Measurements from ENCODE around the gene GINS3.

Gene GINS3

DNA sequence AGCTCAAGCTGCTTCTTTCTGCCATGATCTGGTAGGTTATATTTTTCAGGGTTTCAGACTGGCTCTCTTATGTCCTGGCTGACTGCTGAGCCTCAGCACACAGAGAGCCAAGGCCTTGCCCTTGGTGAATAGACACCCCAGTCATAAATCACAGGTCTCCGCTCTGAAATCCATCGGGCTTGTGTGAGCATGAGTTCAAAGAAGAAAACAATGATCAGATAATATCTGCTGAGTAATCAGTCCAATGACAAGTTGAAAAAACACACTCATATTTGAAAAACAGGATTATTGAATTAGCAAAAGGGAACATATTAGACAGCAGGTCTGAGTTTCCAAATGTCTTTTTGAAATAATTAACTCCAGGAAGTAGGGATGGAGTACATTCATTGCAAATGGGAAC lies 56.6 kb downstream of the GINS3 start:
- H3K4me1 ChIP-seq (ENCODE audit: control insufficient read depth, insufficient read depth, low read length) = no peaks in the 10 kb centered on the region
- no peak overlapping the region for H3K27ac ChIP-seq (ENCODE audit: low read length)
- H3K27me3 ChIP-seq (ENCODE audit: control insufficient read depth, insufficient read depth, low read length) = no peaks in the 10 kb centered on the region
- no peak overlapping the region for H3K4me3 ChIP-seq (ENCODE audit: low read length)
- WGBS (ENCODE audit: insufficient coverage, insufficient read length) = no CpG with 5 or more reads among the region's 2 CpGs
- no peak for DNase-seq (ENCODE audit: low read depth, low spot score)
- no peaks in the 10 kb centered on the region for H3K9me3 ChIP-seq (ENCODE audit: control insufficient read depth, insufficient read depth, low read length)
- no peaks in the 10 kb centered on the region for H3K36me3 ChIP-seq (ENCODE audit: control insufficient read depth, insufficient read depth, low read length)

DNA sequence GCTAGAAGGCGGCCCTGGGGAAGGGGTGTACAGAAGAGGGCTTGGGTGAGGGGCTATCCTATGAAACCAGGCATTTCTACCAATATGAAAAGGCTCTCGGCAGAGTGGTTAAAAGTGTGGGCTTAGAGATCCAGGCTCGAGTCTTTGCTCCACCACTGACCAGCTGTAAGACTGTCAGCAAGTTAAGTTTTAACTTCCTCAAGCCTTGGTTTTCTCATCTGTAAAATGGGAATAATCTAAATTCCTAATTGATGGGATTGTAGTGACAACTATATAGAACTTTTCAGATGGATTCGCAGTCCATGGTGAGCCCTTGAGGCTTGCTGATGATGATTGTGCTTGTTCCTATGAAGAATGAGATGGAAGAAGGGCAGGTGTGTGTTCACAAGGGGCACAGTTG lies 57.0 kb downstream of the GINS3 start:
- H3K27ac ChIP-seq (ENCODE audit: low read length) = no peak overlapping the region
- no peaks in the 10 kb centered on the region for H3K27me3 ChIP-seq (ENCODE audit: control insufficient read depth, insufficient read depth, low read length)
- no peaks in the 10 kb centered on the region for H3K9me3 ChIP-seq (ENCODE audit: control insufficient read depth, insufficient read depth, low read length)
- no peaks in the 10 kb centered on the region for H3K4me1 ChIP-seq (ENCODE audit: control insufficient read depth, insufficient read depth, low read length)
- no peaks in the 10 kb centered on the region for H3K36me3 ChIP-seq (ENCODE audit: control insufficient read depth, insufficient read depth, low read length)
- WGBS (ENCODE audit: insufficient coverage, insufficient read length) = no CpG with 5 or more reads among the region's 4 CpGs
- no peak for DNase-seq (ENCODE audit: low read depth, low spot score)
- no peak overlapping the region for H3K4me3 ChIP-seq (ENCODE audit: low read length)

DNA sequence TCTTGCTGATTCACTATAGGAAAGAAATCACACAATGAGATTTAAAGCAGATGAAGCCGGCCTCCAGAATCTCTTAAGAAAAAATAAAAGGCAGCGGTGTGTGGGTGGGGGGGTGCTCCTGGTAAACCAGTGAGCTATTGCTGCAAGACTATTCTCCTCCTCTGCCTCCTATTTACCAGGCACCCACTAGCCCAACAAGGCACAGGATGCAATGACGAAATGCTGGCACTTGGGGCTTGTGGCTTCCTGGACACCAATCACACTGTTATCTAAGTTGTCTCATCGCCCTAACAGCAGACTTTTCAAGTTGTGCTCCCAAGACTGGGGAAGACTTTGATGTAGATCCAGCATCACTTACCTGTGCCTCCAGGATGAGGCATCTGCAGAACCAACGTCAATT lies 57.5 kb downstream of the GINS3 start:
- Histone ChIP-seq H3K4me1 (ENCODE audit: control insufficient read depth, insufficient read depth, low read length) (no peaks in the 10 kb centered on the region), H3K27me3 (ENCODE audit: control insufficient read depth, insufficient read depth, low read length) (no peaks in the 10 kb centered on the region), H3K36me3 (ENCODE audit: control insufficient read depth, insufficient read depth, low read length) (no peaks in the 10 kb centered on the region), H3K4me3 (ENCODE audit: low read length) (no peak overlapping the region), H3K27ac (ENCODE audit: low read length) (no peak overlapping the region), H3K9me3 (ENCODE audit: control insufficient read depth, insufficient read depth, low read length) (no peaks in the 10 kb centered on the region)
- WGBS (ENCODE audit: insufficient coverage, insufficient read length) = no CpG with 5 or more reads among the region's 5 CpGs
- no peak for DNase-seq (ENCODE audit: low read depth, low spot score)

DNA sequence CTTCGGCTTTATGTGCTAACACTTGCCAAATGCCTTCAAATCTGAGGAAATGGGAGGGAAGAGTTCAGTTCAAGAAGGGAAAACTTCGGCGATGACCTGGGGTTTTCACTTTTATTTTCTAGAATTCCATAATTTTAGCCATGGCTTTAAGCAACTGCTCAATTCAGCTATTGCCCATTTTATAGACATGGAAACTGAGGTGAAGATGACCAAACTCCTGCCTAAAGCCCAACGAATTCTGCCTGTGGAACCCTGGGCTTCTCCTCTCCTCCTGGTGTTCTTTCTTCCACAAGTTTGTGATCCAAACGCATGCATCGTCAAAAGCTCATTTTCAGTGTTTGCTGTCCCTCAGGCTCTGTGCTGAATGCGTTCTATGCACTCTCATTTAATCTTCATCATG lies 58.3 kb downstream of the GINS3 start:
- H3K4me3 ChIP-seq (ENCODE audit: low read length) = no peak overlapping the region
- WGBS (ENCODE audit: insufficient coverage, insufficient read length) = no CpG with 5 or more reads among the region's 7 CpGs
- no peak overlapping the region for H3K27ac ChIP-seq (ENCODE audit: low read length)
- no peak for DNase-seq (ENCODE audit: low read depth, low spot score)
- no peaks in the 10 kb centered on the region for H3K9me3 ChIP-seq (ENCODE audit: control insufficient read depth, insufficient read depth, low read length)
- H3K4me1 ChIP-seq (ENCODE audit: control insufficient read depth, insufficient read depth, low read length) = no peaks in the 10 kb centered on the region
- H3K27me3 ChIP-seq (ENCODE audit: control insufficient read depth, insufficient read depth, low read length) = no peaks in the 10 kb centered on the region
- no peaks in the 10 kb centered on the region for H3K36me3 ChIP-seq (ENCODE audit: control insufficient read depth, insufficient read depth, low read length)

DNA sequence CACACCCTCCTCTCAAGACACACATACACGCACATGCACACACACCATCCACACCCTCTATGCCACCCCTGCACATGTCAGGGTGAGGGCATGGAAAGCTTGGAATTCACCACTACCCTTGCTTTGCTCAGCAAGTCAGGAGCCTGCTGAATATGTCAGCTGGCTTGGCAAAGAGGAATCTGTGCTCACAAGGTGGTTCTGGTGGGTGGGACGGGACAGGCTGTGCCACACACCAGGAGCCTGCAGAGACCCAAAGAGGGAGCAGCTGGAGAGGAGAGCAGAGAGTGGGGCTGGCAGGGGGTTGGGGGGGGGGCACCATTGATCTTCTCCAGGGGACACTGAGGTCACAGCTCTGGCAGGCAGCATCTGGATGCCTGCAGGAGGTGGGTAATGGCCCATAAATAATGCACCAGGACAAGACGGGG lies 59.0 kb downstream of the GINS3 start:
- no peaks in the 10 kb centered on the region for H3K27me3 ChIP-seq (ENCODE audit: control insufficient read depth, insufficient read depth, low read length)
- DNase-seq (ENCODE audit: low read depth, low spot score) = no peak
- H3K9me3 ChIP-seq (ENCODE audit: control insufficient read depth, insufficient read depth, low read length) = no peaks in the 10 kb centered on the region
- no CpG with 5 or more reads among the region's 3 CpGs for WGBS (ENCODE audit: insufficient coverage, insufficient read length)
- H3K36me3 ChIP-seq (ENCODE audit: control insufficient read depth, insufficient read depth, low read length) = no peaks in the 10 kb centered on the region
- no peak overlapping the region for H3K4me3 ChIP-seq (ENCODE audit: low read length)
- H3K4me1 ChIP-seq (ENCODE audit: control insufficient read depth, insufficient read depth, low read length) = no peaks in the 10 kb centered on the region
- no peak overlapping the region for H3K27ac ChIP-seq (ENCODE audit: low read length)

DNA sequence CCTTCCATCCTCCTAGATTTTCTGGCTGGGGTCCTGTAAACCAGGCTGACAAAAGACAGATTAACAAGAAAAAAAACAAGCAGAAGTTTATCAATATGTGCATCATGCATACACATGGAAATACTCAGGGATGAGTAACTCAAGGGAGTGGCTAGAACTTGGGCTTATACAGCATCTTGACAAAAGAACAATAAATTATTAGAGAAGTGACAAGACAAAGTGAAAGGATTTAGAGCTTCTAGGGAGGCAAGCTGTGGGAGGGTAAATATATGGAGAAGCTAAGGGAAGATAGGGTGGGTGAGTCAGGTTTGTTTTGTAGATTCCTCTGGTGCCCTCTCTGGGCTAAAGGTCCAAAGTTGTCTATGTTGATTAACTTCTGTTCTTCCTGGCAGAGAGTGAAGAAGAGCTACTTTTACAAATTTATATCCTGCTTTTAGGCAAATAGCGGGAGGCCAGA lies 59.7 kb downstream of the GINS3 start:
- Histone ChIP-seq H3K27ac (ENCODE audit: low read length) (no peak overlapping the region), H3K27me3 (ENCODE audit: control insufficient read depth, insufficient read depth, low read length) (no peaks in the 10 kb centered on the region), H3K36me3 (ENCODE audit: control insufficient read depth, insufficient read depth, low read length) (no peaks in the 10 kb centered on the region), H3K4me1 (ENCODE audit: control insufficient read depth, insufficient read depth, low read length) (no peaks in the 10 kb centered on the region), H3K9me3 (ENCODE audit: control insufficient read depth, insufficient read depth, low read length) (no peaks in the 10 kb centered on the region), H3K4me3 (ENCODE audit: low read length) (no peak overlapping the region)
- WGBS (ENCODE audit: insufficient coverage, insufficient read length) = no CpG with 5 or more reads among the region's 1 CpG
- no peak for DNase-seq (ENCODE audit: low read depth, low spot score)

DNA sequence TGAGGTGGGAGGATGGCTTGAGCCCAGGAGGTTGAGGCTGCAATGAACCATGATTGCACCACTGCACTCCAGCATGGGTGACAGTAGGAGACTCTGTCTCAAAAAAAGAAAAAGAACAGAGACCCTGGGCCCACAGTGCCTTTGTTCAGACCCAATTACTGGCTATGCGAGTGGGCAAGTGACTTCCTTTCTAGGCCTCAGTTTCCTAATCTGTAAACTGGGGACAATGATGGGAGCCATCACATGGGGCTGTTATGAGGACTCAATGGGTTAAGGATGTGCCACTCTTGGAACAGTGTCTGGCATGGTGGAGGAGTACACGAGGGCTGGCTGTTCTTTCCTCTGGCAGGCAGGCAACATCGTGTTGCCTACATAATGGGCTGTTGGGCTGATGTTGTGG lies 60.4 kb downstream of the GINS3 start:
- no peak overlapping the region for H3K4me3 ChIP-seq (ENCODE audit: low read length)
- no CpG with 5 or more reads among the region's 3 CpGs for WGBS (ENCODE audit: insufficient coverage, insufficient read length)
- H3K36me3 ChIP-seq (ENCODE audit: control insufficient read depth, insufficient read depth, low read length) = no peaks in the 10 kb centered on the region
- H3K27ac ChIP-seq (ENCODE audit: low read length) = no peak overlapping the region
- no peaks in the 10 kb centered on the region for H3K9me3 ChIP-seq (ENCODE audit: control insufficient read depth, insufficient read depth, low read length)
- no peak for DNase-seq (ENCODE audit: low read depth, low spot score)
- H3K4me1 ChIP-seq (ENCODE audit: control insufficient read depth, insufficient read depth, low read length) = no peaks in the 10 kb centered on the region
- H3K27me3 ChIP-seq (ENCODE audit: control insufficient read depth, insufficient read depth, low read length) = no peaks in the 10 kb centered on the region

DNA sequence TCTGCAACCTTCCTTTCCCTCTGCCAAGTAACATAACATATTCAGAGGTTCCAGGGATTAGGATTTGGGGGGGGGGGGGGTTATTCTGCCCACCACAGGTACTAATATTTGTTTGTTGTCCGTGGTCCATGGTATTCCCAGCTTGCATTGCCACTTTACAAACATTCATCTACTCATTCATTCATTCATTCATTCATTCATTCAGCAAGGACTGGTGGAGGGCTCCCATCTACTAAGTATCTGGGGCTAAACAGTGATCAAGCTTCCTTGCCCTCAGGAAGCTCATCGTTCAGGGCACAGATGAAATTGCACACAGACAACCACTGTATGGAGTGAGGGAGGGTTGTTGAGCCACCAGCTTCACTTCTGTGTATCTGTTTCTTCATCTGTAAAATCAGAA lies 61.9 kb downstream of the GINS3 start:
- no peaks in the 10 kb centered on the region for H3K27me3 ChIP-seq (ENCODE audit: control insufficient read depth, insufficient read depth, low read length)
- no peak overlapping the region for H3K27ac ChIP-seq (ENCODE audit: low read length)
- H3K4me3 ChIP-seq (ENCODE audit: low read length) = no peak overlapping the region
- H3K36me3 ChIP-seq (ENCODE audit: control insufficient read depth, insufficient read depth, low read length) = no peaks in the 10 kb centered on the region
- no peaks in the 10 kb centered on the region for H3K4me1 ChIP-seq (ENCODE audit: control insufficient read depth, insufficient read depth, low read length)
- H3K9me3 ChIP-seq (ENCODE audit: control insufficient read depth, insufficient read depth, low read length) = no peaks in the 10 kb centered on the region
- no CpG with 5 or more reads among the region's 2 CpGs for WGBS (ENCODE audit: insufficient coverage, insufficient read length)
- no peak for DNase-seq (ENCODE audit: low read depth, low spot score)

DNA sequence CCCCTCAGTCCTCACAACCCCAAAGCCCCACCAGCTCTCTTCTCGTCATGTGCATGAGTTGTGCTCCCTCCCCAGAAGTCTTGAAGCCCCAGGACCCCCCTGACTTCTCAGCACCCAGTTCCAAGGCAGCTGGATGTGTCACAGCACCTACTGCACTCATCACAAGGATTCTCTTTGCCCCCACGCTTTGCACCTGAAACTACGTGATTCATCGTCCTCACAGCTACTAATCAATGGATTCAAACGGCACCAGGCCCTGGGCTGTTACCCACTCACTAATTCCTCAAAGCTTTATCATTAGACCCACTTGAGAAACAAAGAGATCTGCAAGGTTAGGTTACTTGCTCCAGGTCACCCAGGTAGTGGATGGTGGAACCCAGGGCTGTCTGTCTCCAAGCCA lies 62.6 kb downstream of the GINS3 start:
- no peaks in the 10 kb centered on the region for H3K36me3 ChIP-seq (ENCODE audit: control insufficient read depth, insufficient read depth, low read length)
- H3K4me3 ChIP-seq (ENCODE audit: low read length) = no peak overlapping the region
- WGBS (ENCODE audit: insufficient coverage, insufficient read length) = no CpG with 5 or more reads among the region's 5 CpGs
- no peak overlapping the region for H3K27ac ChIP-seq (ENCODE audit: low read length)
- no peaks in the 10 kb centered on the region for H3K9me3 ChIP-seq (ENCODE audit: control insufficient read depth, insufficient read depth, low read length)
- DNase-seq (ENCODE audit: low read depth, low spot score) = no peak
- H3K27me3 ChIP-seq (ENCODE audit: control insufficient read depth, insufficient read depth, low read length) = no peaks in the 10 kb centered on the region
- no peaks in the 10 kb centered on the region for H3K4me1 ChIP-seq (ENCODE audit: control insufficient read depth, insufficient read depth, low read length)
